Psoas muscle (tissue), 8 donors: ENCODE measurements around the gene GASK1A. TPM values are rescaled to one million over a fixed set of nuclear protein-coding genes. Genes with fewer than 3 reads are reported as not detected.

Experiments
- ATAC-seq, 4 donors: fragments of 200-7000 bp; cut with Tn5 transposase; one replicate each; pipeline ENCODE4 v1.9.1; 2020; ENCODE audit warnings: moderate library complexity in 3 of 4, mild to moderate bottlenecking in 2 of 4
- DNase-seq, 2 donors: peaks; one replicate each; pipeline ENCODE4 v3.0.0-alpha.2; 2020
- H3K27ac ChIP-seq: fragments of 200-600 bp; one replicate; pipeline ENCODE4 v1.8.0; 2022
- H3K27me3 ChIP-seq, 3 donors: fragments of 200-600 bp in 1 of 3; one replicate each; pipeline versions ENCODE4 v1.6.1 to v1.8.0; 2013 to 2022; ENCODE audit warnings: low read length in 2 of 3, mild to moderate bottlenecking in 2 of 3, moderate library complexity in 1 of 3; ENCODE audit not compliant: insufficient read depth in 3 of 3
- H3K36me3 ChIP-seq, 2 donors: fragments of 200-600 bp in 1 of 2; one replicate each; pipeline versions ENCODE4 v1.6.1 to v1.8.0; 2013 to 2022; ENCODE audit warnings: low read depth in 1 of 2, mild to moderate bottlenecking in 1 of 2, moderate library complexity in 1 of 2; ENCODE audit not compliant: insufficient read depth in 1 of 2
- H3K4me1 ChIP-seq: fragments of 200-600 bp; one replicate; pipeline ENCODE4 v1.8.0; 2022
- H3K4me3 ChIP-seq: fragments of 200-600 bp; one replicate; pipeline ENCODE4 v1.8.0; 2022; ENCODE audit warnings: mild to moderate bottlenecking
- H3K9me3 ChIP-seq: fragments of 200-600 bp; one replicate; pipeline ENCODE4 v1.8.0; 2022
- WGBS, 3 donors: extraction: QIAGEN DNeasy Blood & Tissue Kit; methylation state at CpG; one replicate each; pipeline versions ENCODE4 v1.1.6 to v1.1.7; 2013; 5-methylcytosine and 5-hydroxymethylcytosine counted together
- intact Hi-C, 2 donors: fragments of 100-400 bp; cut with DNase I; formaldehyde crosslinking; loops; one replicate each; pipeline versions ENCODE4 v1.11.0 to v1.14.2; 2022
- polyA plus RNA-seq, 3 donors: library from polyadenylated mRNA; stranded (reverse); fragments of 200-250 nt; gene quantifications; one replicate each; pipeline ENCODE4 v1.2.3, GENCODE V29; 2013
- total RNA-seq, 4 donors: library from RNA; stranded (reverse); fragmentation: NEBNext Ultra II Directional in 2 of 4; extraction: Animal tissue kit (Norgen Biotek cat#: 25700) in 2 of 4; gene quantifications; one replicate each; pipeline versions ENCODE4 v1.2.1 to v1.2.4, GENCODE V29; 2021 to 2023
- TF ChIP-seq, protein P1 (sequence below): fragments of 200-600 bp; IDR thresholded peaks from one replicate; pipeline ENCODE4 v1.8.0; 2022; ENCODE audit warnings: antibody characterized with exemption
- donor health status: healthy with polysubstance abuse.
- donor health status: DM: no; HTN: no; CAD: no; lungs with moderate emphysema.
- donor health status: Bipolar disorder and iron deficiency.
- donor health status: healthy.
- donor health status: DM: yes; HTN: yes; CAD: no.
- donor health status: DM: no; HTN: no; CAD: no.
- donor health status: DM: no; HTN: no; CAD: no.
- donor health status: DM: yes; HTN: yes; CAD: no.

The GASK1A gene
- total and polyA plus RNA-seq, 7 donors = 0.40 to 3.7 (median 1.5) TPM

DNA sequence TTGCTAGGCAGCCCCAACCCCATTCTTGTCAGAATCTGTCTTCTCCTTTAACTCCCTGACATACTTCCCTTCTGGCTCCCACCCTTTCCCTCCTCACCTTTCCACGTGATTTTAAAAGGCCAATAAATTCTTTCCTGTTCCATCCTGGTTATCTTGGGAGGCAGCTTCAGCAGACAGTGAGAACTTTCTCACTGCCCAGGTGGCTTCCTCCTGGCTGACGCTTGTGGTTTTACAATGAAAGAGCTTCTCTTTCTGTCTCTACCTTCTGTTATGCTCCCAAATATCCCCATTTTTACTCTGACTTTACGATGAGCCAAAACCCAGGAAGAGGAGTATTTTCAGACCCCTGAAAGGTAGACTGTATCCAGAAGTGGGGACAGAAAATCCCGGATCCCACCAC, 42.1 kb downstream of the GASK1A start:
- WGBS, 3 donors = 59 to 80% (median 72%) methylated on average over 4 of the region's 4 CpGs
- Histone ChIP-seq H3K27me3 (no peaks in the 10 kb centered on the region), H3K9me3 (no peaks in the 10 kb centered on the region), H3K27ac (no peak overlapping the region), H3K36me3 (no peaks in the 10 kb centered on the region), H3K4me1 (no peaks in the 10 kb centered on the region), H3K4me3 (no peak overlapping the region)
- intact Hi-C loops = no loop called here
- TF ChIP-seq, protein P1, sequence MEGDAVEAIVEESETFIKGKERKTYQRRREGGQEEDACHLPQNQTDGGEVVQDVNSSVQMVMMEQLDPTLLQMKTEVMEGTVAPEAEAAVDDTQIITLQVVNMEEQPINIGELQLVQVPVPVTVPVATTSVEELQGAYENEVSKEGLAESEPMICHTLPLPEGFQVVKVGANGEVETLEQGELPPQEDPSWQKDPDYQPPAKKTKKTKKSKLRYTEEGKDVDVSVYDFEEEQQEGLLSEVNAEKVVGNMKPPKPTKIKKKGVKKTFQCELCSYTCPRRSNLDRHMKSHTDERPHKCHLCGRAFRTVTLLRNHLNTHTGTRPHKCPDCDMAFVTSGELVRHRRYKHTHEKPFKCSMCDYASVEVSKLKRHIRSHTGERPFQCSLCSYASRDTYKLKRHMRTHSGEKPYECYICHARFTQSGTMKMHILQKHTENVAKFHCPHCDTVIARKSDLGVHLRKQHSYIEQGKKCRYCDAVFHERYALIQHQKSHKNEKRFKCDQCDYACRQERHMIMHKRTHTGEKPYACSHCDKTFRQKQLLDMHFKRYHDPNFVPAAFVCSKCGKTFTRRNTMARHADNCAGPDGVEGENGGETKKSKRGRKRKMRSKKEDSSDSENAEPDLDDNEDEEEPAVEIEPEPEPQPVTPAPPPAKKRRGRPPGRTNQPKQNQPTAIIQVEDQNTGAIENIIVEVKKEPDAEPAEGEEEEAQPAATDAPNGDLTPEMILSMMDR = no peak
- DNase-seq (no peak), ATAC-seq (no peak)

DNA sequence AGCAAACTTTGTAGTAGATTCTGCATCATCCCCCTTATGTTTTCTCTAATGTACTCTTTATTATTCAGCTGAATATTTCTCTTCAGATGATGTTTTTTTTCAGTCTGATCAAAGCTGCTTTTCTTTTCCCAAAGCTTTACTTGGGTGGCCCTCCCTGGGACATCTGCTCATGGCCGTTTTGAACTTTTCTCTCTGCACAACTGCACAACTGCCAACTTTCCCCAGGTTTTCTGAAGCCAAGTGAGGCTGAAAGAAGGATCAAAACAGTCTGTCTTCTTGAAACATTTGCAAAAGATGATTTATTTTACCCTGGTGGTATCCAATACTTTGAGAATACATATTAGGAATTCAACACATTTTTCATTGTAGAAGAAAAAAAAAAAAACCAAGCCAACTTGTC, 43.0 kb downstream of the GASK1A start:
- Histone ChIP-seq H3K27me3 (no peaks in the 10 kb centered on the region), H3K9me3 (no peaks in the 10 kb centered on the region), H3K36me3 (no peaks in the 10 kb centered on the region), H3K4me1 (no peaks in the 10 kb centered on the region), H3K4me3 (no peak overlapping the region), H3K27ac (no peak overlapping the region)
- DNase-seq = no peak
- 27 to 32% (median 29%) methylated on average over 1 of the region's 1 CpG for WGBS, 3 donors
- TF ChIP-seq, protein P1 = no peak
- intact Hi-C loops = no loop called here
- ATAC-seq = no peak

DNA sequence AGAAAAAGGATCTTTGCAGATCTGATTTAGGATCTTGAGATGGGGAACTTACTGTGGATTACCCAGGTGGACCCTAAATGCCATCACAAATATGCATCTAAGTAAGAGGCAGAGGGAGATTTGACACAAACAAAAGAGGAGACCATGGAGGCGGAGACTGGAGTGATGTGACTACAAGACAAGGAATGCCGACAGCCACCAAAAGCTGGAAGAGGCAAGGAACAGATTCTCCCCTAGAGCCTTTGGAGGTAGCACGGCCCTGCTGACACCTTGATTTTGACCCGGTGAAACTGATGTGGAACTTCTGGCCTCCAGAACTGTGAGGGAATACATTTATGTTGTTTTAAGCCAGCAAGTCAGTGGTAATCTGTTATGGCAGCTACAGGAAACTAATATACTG, 44.0 kb downstream of the GASK1A start:
- TF ChIP-seq, protein P1 = no peak
- intact Hi-C loops = no loop called here
- Histone ChIP-seq H3K27ac (no peak overlapping the region), H3K27me3 (no peaks in the 10 kb centered on the region), H3K9me3 (no peaks in the 10 kb centered on the region), H3K4me1 (no peaks in the 10 kb centered on the region), H3K36me3 (no peaks in the 10 kb centered on the region), H3K4me3 (no peak overlapping the region)
- ATAC-seq (no peak), DNase-seq (no peak)
- WGBS, 3 donors = 90 to 98% (median 93%) methylated on average over 4 of the region's 4 CpGs

DNA sequence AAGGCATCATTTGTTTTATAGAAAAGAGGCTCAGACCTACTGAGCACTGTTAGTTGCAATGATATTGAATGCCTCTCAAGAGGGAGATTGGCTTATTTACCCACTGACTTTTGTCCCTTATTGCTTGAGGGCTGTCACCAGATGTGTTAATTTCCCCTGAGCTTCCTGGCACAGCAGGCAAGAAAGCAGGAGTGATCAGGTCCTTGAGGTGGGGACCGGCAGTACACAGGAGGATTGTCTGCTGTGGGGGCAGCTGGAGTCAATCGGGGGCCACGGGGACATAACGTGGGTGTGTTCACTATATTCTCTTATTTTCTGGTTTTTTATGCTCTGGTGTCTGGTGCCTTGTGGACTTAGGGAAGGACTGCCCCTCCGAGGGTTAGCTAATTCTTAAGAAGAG, 44.6 kb downstream of the GASK1A start:
- DNase-seq (no peak), ATAC-seq (no peak)
- Histone ChIP-seq H3K27ac (no peak overlapping the region), H3K4me3 (no peak overlapping the region), H3K4me1 (no peaks in the 10 kb centered on the region), H3K36me3 (no peaks in the 10 kb centered on the region), H3K27me3 (no peaks in the 10 kb centered on the region), H3K9me3 (no peaks in the 10 kb centered on the region)
- intact Hi-C loops = no loop called here
- TF ChIP-seq, protein P1 = no peak
- 83 to 90% (median 90%) methylated on average over 5 of the region's 5 CpGs for WGBS, 3 donors

DNA sequence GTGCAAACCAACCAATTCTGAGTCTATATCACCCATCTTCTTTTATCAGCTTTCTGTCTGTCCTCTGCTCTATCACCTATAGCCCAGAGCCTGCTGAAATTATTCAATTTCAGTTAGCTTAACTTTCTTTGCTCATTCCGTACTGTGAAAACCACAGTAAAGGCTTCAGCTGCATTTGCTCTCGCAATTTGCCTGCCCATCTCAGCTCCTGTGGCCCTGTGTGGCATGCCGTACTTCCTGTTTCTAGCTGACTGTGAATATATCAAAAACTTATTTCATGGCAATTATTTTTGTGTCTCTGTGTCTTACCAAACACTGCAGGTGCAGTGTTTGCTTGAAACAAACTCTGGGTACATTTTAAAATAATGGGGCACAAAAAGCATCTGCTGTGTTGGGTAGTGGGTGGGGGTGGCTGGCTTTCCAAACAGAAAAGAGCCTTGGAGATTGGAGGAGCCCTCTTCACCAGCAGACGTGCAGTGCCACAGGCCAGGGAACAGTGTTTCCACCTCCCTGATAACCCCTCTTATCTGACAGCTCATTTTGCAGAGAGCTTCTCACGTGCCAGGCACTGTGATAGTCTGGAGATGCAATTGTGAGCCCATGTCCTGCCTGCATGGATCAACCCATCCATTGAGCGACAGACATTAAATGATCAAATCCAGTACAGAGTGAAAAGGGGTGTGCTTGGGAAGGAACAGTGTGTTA, 45.2 kb downstream of the GASK1A start:
- no peak overlapping the region for H3K4me3 ChIP-seq
- TF ChIP-seq, protein P1 = no peak
- DNase-seq (no peak), ATAC-seq (no peak)
- no peaks in the 10 kb centered on the region for H3K4me1 ChIP-seq
- no peaks in the 10 kb centered on the region for H3K9me3 ChIP-seq
- H3K27me3 ChIP-seq = no peaks in the 10 kb centered on the region
- intact Hi-C loops = no loop called here
- WGBS, 3 donors = 72 to 90% (median 74%) methylated on average over 6 of the region's 6 CpGs
- H3K27ac ChIP-seq = no peak overlapping the region
- H3K36me3 ChIP-seq = no peaks in the 10 kb centered on the region
